H1 (cell line): Measurements from ENCODE around the gene CEBPB. TPM values are rescaled to one million over a fixed set of nuclear protein-coding genes. Genes with fewer than 3 reads are reported as not detected.

Experiments
- CTCF ChIA-PET: fragments of 300-600 bp; sonication (Branson Sonifier 250); formaldehyde crosslinking; loops from one replicate; lab custom pipeline; 2021; ENCODE audit not compliant: partially characterized antibody; lab: Charles Lee
- POLR2A ChIA-PET: fragments of 300-600 bp; sonication (Branson Sonifier 250); formaldehyde crosslinking; loops from one replicate; lab custom pipeline; 2021; ENCODE audit warnings: inconsistent platforms; ENCODE audit not compliant: partially characterized antibody; lab: Charles Lee
- DNase-seq, 2 experiments: peaks; one replicate each; pipeline versions ENCODE4 v3.0.0 to v3.0.0-alpha.2; 2010 to 2022; ENCODE audit warnings: low spot score in 2 of 2, low read depth in 1 of 2, mixed read lengths in 1 of 2
- FAIRE-seq: peaks from 2 replicates; lab custom pipeline; 2011; peaks lifted over from hg19 to GRCh38; lab: Jason Lieb, UNC
- H2AFZ ChIP-seq: 2 replicates; pipeline ENCODE4 v1.8.1; 2012; ENCODE audit warnings: low read length, inconsistent platforms
- H2AK5ac ChIP-seq: 2 replicates; pipeline ENCODE4 v1.6.1; 2013; ENCODE audit warnings: low read depth, low read length
- H2BK120ac ChIP-seq: replicated peaks from 2 replicates; pipeline ENCODE3; 2013; ENCODE audit warnings: low read depth, low read length, inconsistent platforms
- H2BK12ac ChIP-seq: 2 replicates; pipeline ENCODE4 v1.6.1; 2013; ENCODE audit warnings: low read depth, low read length
- H2BK15ac ChIP-seq: 2 replicates; pipeline ENCODE4 v1.6.1; 2013; ENCODE audit warnings: low read length
- H2BK20ac ChIP-seq: 2 replicates; pipeline ENCODE4 v1.6.1; 2013; ENCODE audit warnings: low read length
- H2BK5ac ChIP-seq: 2 replicates; pipeline ENCODE4 v1.6.1; 2013; ENCODE audit warnings: low read depth, low read length
- H3K14ac ChIP-seq: 2 replicates; pipeline ENCODE4 v1.6.1; 2013; ENCODE audit warnings: inconsistent platforms; ENCODE audit not compliant: insufficient read length
- H3K18ac ChIP-seq: 2 replicates; pipeline ENCODE4 v1.6.1; 2013; ENCODE audit warnings: low read length; ENCODE audit errors: extremely low read depth
- H3K23ac ChIP-seq: 2 replicates; pipeline ENCODE4 v1.6.1; 2013; ENCODE audit warnings: inconsistent platforms; ENCODE audit not compliant: insufficient read length
- H3K23me2 ChIP-seq: 2 replicates; pipeline ENCODE4 v1.6.1; 2013; ENCODE audit warnings: low read depth, low read length
- H3K27ac ChIP-seq: 2 replicates; pipeline ENCODE4 v1.6.1; 2011; ENCODE audit warnings: low read depth, low read length, inconsistent platforms
- H3K27me3 ChIP-seq, 4 experiments: replicated peaks in 1 of 4; 1 replicate in 1 of 4; 2 replicates in 3 of 4; pipeline versions ENCODE4 v1.6.1 to v1.8.1; 2011 to 2013; ENCODE audit warnings: low read length in 3 of 4, mild to moderate bottlenecking in 3 of 4, inconsistent platforms in 2 of 4, mixed read lengths in 2 of 4, moderate library complexity in 1 of 4; ENCODE audit not compliant: control insufficient read depth in 3 of 4, insufficient read depth in 3 of 4; ENCODE audit errors: extremely low read depth in 1 of 4
- H3K36me3 ChIP-seq, 4 experiments: 2 replicates each; pipeline versions ENCODE4 v1.6.1 to v1.8.1; 2011 to 2013; ENCODE audit warnings: mild to moderate bottlenecking in 4 of 4, low read length in 3 of 4, moderate library complexity in 2 of 4, control low read depth in 1 of 4, inconsistent platforms in 1 of 4; ENCODE audit not compliant: insufficient read depth in 4 of 4, control insufficient read depth in 2 of 4
- H3K4ac ChIP-seq: replicated peaks from 2 replicates; pipeline ENCODE3; 2013; ENCODE audit warnings: low read length, low read depth, mixed read lengths, inconsistent platforms; ENCODE audit not compliant: insufficient read length
- H3K4me1 ChIP-seq, 4 experiments: replicated peaks in 1 of 4; 1 replicate in 1 of 4; 2 replicates in 3 of 4; pipeline versions ENCODE4 v1.6.1 to v1.8.1; 2011 to 2013; ENCODE audit warnings: low read length in 3 of 4, inconsistent platforms in 2 of 4, mixed read lengths in 1 of 4; ENCODE audit not compliant: insufficient read depth in 4 of 4, control insufficient read depth in 3 of 4
- H3K4me2 ChIP-seq, 2 experiments: 2 replicates each; pipeline versions ENCODE4 v1.6.1 to v1.8.1; 2011 to 2013; ENCODE audit warnings: low read depth in 2 of 2, low read length in 2 of 2, control low read depth in 1 of 2, inconsistent platforms in 1 of 2, mild to moderate bottlenecking in 1 of 2; ENCODE audit not compliant: insufficient read depth in 1 of 2
- H3K4me3 ChIP-seq, 4 experiments: fragments of 200-600, 300-600 bp in 1 of 4; sonication (generic), shearing (Covaris generic), sonication (Bioruptor Twin) in 1 of 4; 2 replicates each; pipeline versions ENCODE4 v1.5.1 to v1.8.1; 2011 to 2016; ENCODE audit warnings: low read length in 4 of 4, low read depth in 3 of 4, control low read depth in 2 of 4, inconsistent platforms in 2 of 4, mild to moderate bottlenecking in 2 of 4, mixed read lengths in 1 of 4, moderate library complexity in 1 of 4; ENCODE audit not compliant: insufficient read depth in 2 of 4; ENCODE audit errors: extremely low read depth in 1 of 4
- H3K56ac ChIP-seq: replicated peaks from 2 replicates; pipeline ENCODE3; 2013; ENCODE audit warnings: low read depth, mild to moderate bottlenecking, mixed read lengths, low read length, inconsistent platforms; ENCODE audit not compliant: insufficient read length
- H3K79me1 ChIP-seq: 2 replicates; pipeline ENCODE4 v1.6.1; 2013; ENCODE audit warnings: low read depth, low read length, control low read depth
- H3K79me2 ChIP-seq, 2 experiments: 2 replicates each; pipeline versions ENCODE4 v1.6.1 to v1.8.1; 2012 to 2013; ENCODE audit warnings: low read length in 2 of 2, mild to moderate bottlenecking in 2 of 2, inconsistent platforms in 1 of 2; ENCODE audit not compliant: insufficient read depth in 2 of 2, control insufficient read depth in 1 of 2
- H3K9ac ChIP-seq, 4 experiments: replicated peaks in 1 of 4; 1 replicate in 1 of 4; 2 replicates in 3 of 4; pipeline versions ENCODE4 v1.6.1 to v1.8.1; 2011 to 2013; ENCODE audit warnings: low read depth in 3 of 4, low read length in 3 of 4, control low read depth in 2 of 4, mild to moderate bottlenecking in 2 of 4, moderate library complexity in 2 of 4, inconsistent platforms in 1 of 4; ENCODE audit errors: extremely low read depth in 1 of 4
- H3K9me3 ChIP-seq, 2 experiments: 2 replicates each; pipeline versions ENCODE4 v1.6.1 to v1.8.1; 2012 to 2013; ENCODE audit warnings: mild to moderate bottlenecking in 2 of 2, moderate library complexity in 2 of 2, control low read depth in 1 of 2, inconsistent platforms in 1 of 2, low read depth in 1 of 2, low read length in 1 of 2, mixed read lengths in 1 of 2; ENCODE audit not compliant: insufficient read depth in 2 of 2
- H4K20me1 ChIP-seq, 2 experiments: replicated peaks in 1 of 2; 2 replicates each; pipeline versions ENCODE3 to v1.8.1; 2011 to 2013; ENCODE audit warnings: inconsistent platforms in 2 of 2, low read length in 2 of 2, mild to moderate bottlenecking in 1 of 2; ENCODE audit not compliant: insufficient read depth in 2 of 2, control insufficient read depth in 1 of 2
- H4K5ac ChIP-seq: 2 replicates; pipeline ENCODE4 v1.6.1; 2013; ENCODE audit warnings: low read length, low read depth, mixed read lengths, inconsistent platforms; ENCODE audit not compliant: insufficient read length
- H4K8ac ChIP-seq: 2 replicates; pipeline ENCODE4 v1.8.0; 2013; ENCODE audit warnings: mild to moderate bottlenecking, moderate library complexity, low read length, inconsistent platforms; ENCODE audit not compliant: insufficient read depth; ENCODE audit errors: extremely low read depth
- H4K91ac ChIP-seq: replicated peaks from 2 replicates; pipeline ENCODE3; 2013; ENCODE audit warnings: low read length, mixed read lengths, inconsistent platforms; ENCODE audit not compliant: insufficient read length
- BCL11A ChIP-seq, 2 experiments: IDR thresholded peaks; one replicate each; pipeline ENCODE4 v1.6.1; 2011; ENCODE audit warnings: low read depth in 2 of 2, low read length in 2 of 2, mild to moderate bottlenecking in 2 of 2
- KDM1A ChIP-seq: fragments of 200-600, 300-600 bp; sonication (generic); IDR thresholded peaks from 2 replicates; pipeline ENCODE4 v1.7.1; 2016; ENCODE audit warnings: mild to moderate bottlenecking, low read length, borderline replicate concordance
- WGBS, 2 experiments: shearing (Covaris generic) in 1 of 2; methylation state at CpG; one replicate each; pipeline versions ENCODE4 v1.1.6 to v1.1.7; 2013 to 2015; ENCODE audit warnings: low lambda C conversion rate in 2 of 2, mixed read lengths in 2 of 2, inconsistent platforms in 1 of 2, low coverage in 1 of 2, missing lambda C conversion rate in 1 of 2; ENCODE audit not compliant: insufficient replicate concordance in 2 of 2, insufficient coverage in 1 of 2, insufficient read length in 1 of 2; ENCODE audit errors: extremely low coverage in 1 of 2, missing lambda C conversion rate in 1 of 2; 5-methylcytosine and 5-hydroxymethylcytosine counted together
- polyA plus RNA-seq, 7 experiments: library from polyadenylated mRNA; depleted of rRNA in 3 of 7; stranded (reverse) in 5 of 7; unstranded in 2 of 7; fragments of >200 nt in 5 of 7; fragments of 200-250 nt in 2 of 7; gene quantifications; 1 replicate in 5 of 7; 2 replicates in 1 of 7; 4 replicates in 1 of 7; pipeline versions ENCODE4 v1.2.1 to v1.2.3, GENCODE V29; 2011 to 2013; ENCODE audit warnings: missing spikeins in 2 of 7, mixed read lengths in 2 of 7
- total RNA-seq: library from RNA; stranded (reverse); fragmentation: NEBNext Ultra II Directional; extraction: Animal tissue kit (Norgen Biotek cat#: 25700); gene quantifications from 2 replicates; pipeline ENCODE4 v1.2.1, GENCODE V29; 2021

Gene CEBPB
- total and polyA plus RNA-seq, 2 of the 8 experiments (the other 6 are each of a cell fraction or from before 2014, with no cell fraction given), result 7.1 to 24.1 TPM

GRCh38 chr20:50219600-50219999 is 29.0 kb downstream of the CEBPB start:
- 91% methylated on average over 4 of the region's 4 CpGs; no CpG with 5 or more reads in 1 of the 2 experiments for WGBS, 2 experiments
- H3K23ac ChIP-seq, result no peak overlapping the region
- H2BK120ac ChIP-seq, result no peak overlapping the region
- ChIA-PET CTCF (interaction anchor here (1.8 kb wide), 1 partner anchor 11 kb away, joined by 6 read pairs; no protein-coding TSS in a partner anchor), POLR2A (interaction anchor here (1.4 kb wide), 1 partner anchor 24 kb away, joined by 3 read pairs; no protein-coding TSS in a partner anchor)
- no peak overlapping the region for H2BK12ac ChIP-seq
- H3K4me3 ChIP-seq, result no peak overlapping the region
- no peak for TF ChIP-seq BCL11A (IDR thresholded peaks at IDR 0.05; ENCODE audit: low read depth in 2 of 2, low read length in 2 of 2)
- TF ChIP-seq KDM1A, result peak; percentile 49; the same call in 1 of the 2 replicates
- H3K79me2 ChIP-seq, result no peaks in the 10 kb centered on the region
- H4K20me1 ChIP-seq, result no peaks in the 10 kb centered on the region
- H3K4me1 ChIP-seq, result peaks cover 0 to 7% (median 0%) of the 10 kb centered on the region in 4 experiments; a peak in 1 of 7 replicates
- H4K91ac ChIP-seq, result no peak overlapping the region
- no peak overlapping the region for H2BK15ac ChIP-seq
- H3K9ac ChIP-seq, result no peak overlapping the region
- H2AK5ac ChIP-seq, result no peak overlapping the region
- no peak overlapping the region for H2AFZ ChIP-seq
- H3K79me1 ChIP-seq, result no peaks in the 10 kb centered on the region
- no peak overlapping the region for H4K8ac ChIP-seq
- H2BK20ac ChIP-seq, result 0 out of 2 replicates have a peak overlapping the region, but pooled peaks have one; percentile 13
- H3K9me3 ChIP-seq, result no peaks in the 10 kb centered on the region
- no peaks in the 10 kb centered on the region for H3K23me2 ChIP-seq
- H3K27ac ChIP-seq, result no peak overlapping the region
- no peak overlapping the region for H3K56ac ChIP-seq
- no peak overlapping the region for H3K18ac ChIP-seq
- no peak overlapping the region for H4K5ac ChIP-seq
- H3K14ac ChIP-seq, result no peak overlapping the region
- DNase-seq (no peak), FAIRE-seq (no peak)
- H3K27me3 ChIP-seq, result no peaks in the 10 kb centered on the region; a peak in 1 of 7 replicates
- no peak overlapping the region for H3K4me2 ChIP-seq
- no peak overlapping the region for H2BK5ac ChIP-seq
- H3K4ac ChIP-seq, result no peak overlapping the region
- no peaks in the 10 kb centered on the region for H3K36me3 ChIP-seq
